Liver (tissue), 3 donors: ENCODE results near the gene CARS1.

ENCODE experiments used
- JUND ChIP-seq, 2 donors: IDR thresholded peaks; 2 replicates each; pipeline ENCODE4 v1.6.1; 2016; ENCODE audit warnings: antibody characterized with exemption in 2 of 2
- RAD21 ChIP-seq, 2 donors: IDR thresholded peaks; 2 replicates each; pipeline ENCODE4 v1.6.1; 2016; ENCODE audit warnings: antibody characterized with exemption in 2 of 2, mild to moderate bottlenecking in 2 of 2
- SP1 ChIP-seq: IDR thresholded peaks from 2 replicates; pipeline ENCODE4 v1.6.1; 2018; ENCODE audit warnings: antibody characterized with exemption, mild to moderate bottlenecking
- TAF1 ChIP-seq: conservative IDR thresholded peaks from 2 replicates; pipeline ENCODE4 v1.6.1; 2016; ENCODE audit warnings: antibody characterized with exemption, mild to moderate bottlenecking
- TF ChIP-seq, protein P1 (sequence below): fragments of 150-350 bp; IDR thresholded peaks from 2 replicates; pipeline ENCODE4 v1.5.1; 2017; ENCODE audit warnings: improper control_type of control experiment, low read depth, low read length; ENCODE audit not compliant: missing input control
- TF ChIP-seq, protein P2 (sequence below): IDR thresholded peaks from 2 replicates; pipeline ENCODE4 v1.6.1; 2016; ENCODE audit warnings: antibody characterized with exemption
- TF ChIP-seq, protein P3 (sequence below): IDR thresholded peaks from 2 replicates; pipeline ENCODE4 v1.6.1; 2016; ENCODE audit warnings: antibody characterized with exemption, mild to moderate bottlenecking
- donor health status: healthy.
- donor health status: healthy.

DNA sequence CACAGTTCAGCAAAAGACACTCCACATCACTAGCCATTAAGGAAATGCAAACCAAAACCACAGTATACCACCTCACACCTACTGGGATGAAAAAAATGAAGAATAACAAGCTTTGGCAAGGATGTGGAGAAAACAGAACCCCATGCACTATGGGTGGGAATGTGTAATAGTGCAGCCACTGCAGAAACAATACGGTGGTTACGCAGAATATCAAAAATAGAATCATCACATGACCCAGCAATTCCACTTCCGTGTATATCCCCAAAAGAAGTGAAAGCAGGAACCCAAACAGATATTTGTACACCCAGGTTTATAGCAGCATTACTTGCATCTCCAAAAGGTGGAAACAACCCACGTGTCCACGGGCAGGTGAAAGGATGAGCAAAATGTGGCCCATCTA is 20.8 kb downstream of the CARS1 start:
- TF ChIP-seq TAF1 (no peak), JUND (IDR thresholded peaks at IDR 0.05) (no peak), RAD21 (IDR thresholded peaks at IDR 0.05) (no peak), SP1 (no peak)
- TF ChIP-seq, protein P1, sequence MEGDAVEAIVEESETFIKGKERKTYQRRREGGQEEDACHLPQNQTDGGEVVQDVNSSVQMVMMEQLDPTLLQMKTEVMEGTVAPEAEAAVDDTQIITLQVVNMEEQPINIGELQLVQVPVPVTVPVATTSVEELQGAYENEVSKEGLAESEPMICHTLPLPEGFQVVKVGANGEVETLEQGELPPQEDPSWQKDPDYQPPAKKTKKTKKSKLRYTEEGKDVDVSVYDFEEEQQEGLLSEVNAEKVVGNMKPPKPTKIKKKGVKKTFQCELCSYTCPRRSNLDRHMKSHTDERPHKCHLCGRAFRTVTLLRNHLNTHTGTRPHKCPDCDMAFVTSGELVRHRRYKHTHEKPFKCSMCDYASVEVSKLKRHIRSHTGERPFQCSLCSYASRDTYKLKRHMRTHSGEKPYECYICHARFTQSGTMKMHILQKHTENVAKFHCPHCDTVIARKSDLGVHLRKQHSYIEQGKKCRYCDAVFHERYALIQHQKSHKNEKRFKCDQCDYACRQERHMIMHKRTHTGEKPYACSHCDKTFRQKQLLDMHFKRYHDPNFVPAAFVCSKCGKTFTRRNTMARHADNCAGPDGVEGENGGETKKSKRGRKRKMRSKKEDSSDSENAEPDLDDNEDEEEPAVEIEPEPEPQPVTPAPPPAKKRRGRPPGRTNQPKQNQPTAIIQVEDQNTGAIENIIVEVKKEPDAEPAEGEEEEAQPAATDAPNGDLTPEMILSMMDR, result no peak
- TF ChIP-seq, protein P2, sequence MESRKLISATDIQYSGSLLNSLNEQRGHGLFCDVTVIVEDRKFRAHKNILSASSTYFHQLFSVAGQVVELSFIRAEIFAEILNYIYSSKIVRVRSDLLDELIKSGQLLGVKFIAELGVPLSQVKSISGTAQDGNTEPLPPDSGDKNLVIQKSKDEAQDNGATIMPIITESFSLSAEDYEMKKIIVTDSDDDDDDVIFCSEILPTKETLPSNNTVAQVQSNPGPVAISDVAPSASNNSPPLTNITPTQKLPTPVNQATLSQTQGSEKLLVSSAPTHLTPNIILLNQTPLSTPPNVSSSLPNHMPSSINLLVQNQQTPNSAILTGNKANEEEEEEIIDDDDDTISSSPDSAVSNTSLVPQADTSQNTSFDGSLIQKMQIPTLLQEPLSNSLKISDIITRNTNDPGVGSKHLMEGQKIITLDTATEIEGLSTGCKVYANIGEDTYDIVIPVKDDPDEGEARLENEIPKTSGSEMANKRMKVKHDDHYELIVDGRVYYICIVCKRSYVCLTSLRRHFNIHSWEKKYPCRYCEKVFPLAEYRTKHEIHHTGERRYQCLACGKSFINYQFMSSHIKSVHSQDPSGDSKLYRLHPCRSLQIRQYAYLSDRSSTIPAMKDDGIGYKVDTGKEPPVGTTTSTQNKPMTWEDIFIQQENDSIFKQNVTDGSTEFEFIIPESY, result no peak
- TF ChIP-seq, protein P3, sequence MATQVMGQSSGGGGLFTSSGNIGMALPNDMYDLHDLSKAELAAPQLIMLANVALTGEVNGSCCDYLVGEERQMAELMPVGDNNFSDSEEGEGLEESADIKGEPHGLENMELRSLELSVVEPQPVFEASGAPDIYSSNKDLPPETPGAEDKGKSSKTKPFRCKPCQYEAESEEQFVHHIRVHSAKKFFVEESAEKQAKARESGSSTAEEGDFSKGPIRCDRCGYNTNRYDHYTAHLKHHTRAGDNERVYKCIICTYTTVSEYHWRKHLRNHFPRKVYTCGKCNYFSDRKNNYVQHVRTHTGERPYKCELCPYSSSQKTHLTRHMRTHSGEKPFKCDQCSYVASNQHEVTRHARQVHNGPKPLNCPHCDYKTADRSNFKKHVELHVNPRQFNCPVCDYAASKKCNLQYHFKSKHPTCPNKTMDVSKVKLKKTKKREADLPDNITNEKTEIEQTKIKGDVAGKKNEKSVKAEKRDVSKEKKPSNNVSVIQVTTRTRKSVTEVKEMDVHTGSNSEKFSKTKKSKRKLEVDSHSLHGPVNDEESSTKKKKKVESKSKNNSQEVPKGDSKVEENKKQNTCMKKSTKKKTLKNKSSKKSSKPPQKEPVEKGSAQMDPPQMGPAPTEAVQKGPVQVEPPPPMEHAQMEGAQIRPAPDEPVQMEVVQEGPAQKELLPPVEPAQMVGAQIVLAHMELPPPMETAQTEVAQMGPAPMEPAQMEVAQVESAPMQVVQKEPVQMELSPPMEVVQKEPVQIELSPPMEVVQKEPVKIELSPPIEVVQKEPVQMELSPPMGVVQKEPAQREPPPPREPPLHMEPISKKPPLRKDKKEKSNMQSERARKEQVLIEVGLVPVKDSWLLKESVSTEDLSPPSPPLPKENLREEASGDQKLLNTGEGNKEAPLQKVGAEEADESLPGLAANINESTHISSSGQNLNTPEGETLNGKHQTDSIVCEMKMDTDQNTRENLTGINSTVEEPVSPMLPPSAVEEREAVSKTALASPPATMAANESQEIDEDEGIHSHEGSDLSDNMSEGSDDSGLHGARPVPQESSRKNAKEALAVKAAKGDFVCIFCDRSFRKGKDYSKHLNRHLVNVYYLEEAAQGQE, result no peak
